Measurements from ENCODE around the gene LCAT.
"Not testable (repeated sequence)": the region's sequence is repeated elsewhere in the genome, so short reads cannot be mapped to it uniquely, and the experiment has no call there.

LCAT gene, protein sequence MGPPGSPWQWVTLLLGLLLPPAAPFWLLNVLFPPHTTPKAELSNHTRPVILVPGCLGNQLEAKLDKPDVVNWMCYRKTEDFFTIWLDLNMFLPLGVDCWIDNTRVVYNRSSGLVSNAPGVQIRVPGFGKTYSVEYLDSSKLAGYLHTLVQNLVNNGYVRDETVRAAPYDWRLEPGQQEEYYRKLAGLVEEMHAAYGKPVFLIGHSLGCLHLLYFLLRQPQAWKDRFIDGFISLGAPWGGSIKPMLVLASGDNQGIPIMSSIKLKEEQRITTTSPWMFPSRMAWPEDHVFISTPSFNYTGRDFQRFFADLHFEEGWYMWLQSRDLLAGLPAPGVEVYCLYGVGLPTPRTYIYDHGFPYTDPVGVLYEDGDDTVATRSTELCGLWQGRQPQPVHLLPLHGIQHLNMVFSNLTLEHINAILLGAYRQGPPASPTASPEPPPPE

GRCh38 chr16:67943619-67944504, at the start of gene LCAT:
LCAT (minus strand) TSS chr16:67944120; CDS start chr16:67944101, 19 bp downstream.
- DNase-seq (ENCODE audit: low read depth) = peak; percentile 80

- DNase-seq (ENCODE audit: low read depth) = peak; percentile 87
Observed at GRCh38 chr16:67993207-67994039, 49.5 kb upstream of the LCAT start.

- no peak for DNase-seq (ENCODE audit: low read depth)
Observed at GRCh38 chr16:67992661-67993206, 48.8 kb upstream of the LCAT start.

DNA sequence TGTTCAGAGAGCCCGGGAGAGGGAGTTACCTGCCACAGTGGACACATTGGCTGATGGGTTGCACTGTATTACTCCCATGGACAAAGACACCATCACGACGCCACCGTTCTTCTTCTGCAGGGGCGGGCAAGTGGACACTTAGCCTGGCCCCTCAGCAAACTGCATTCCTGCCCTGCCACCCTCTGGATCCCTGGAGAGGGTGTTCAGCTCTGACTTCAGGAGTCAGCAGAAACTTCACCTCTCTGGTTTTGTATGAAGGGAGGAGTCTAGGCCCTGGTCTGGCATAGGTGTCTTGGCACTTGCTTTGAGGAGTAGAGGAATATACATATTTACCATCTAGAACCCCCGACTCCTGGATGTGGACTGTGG, 46.1 kb upstream of the LCAT start:
- DNase-seq (ENCODE audit: low read depth) = no peak

GRCh38 chr16:67989322-67990017, 45.5 kb upstream of the LCAT start:
- no peak for DNase-seq (ENCODE audit: low read depth)

- no peak for DNase-seq (ENCODE audit: low read depth)
Observed at GRCh38 chr16:67988675-67989074, 44.8 kb upstream of the LCAT start.

DNA sequence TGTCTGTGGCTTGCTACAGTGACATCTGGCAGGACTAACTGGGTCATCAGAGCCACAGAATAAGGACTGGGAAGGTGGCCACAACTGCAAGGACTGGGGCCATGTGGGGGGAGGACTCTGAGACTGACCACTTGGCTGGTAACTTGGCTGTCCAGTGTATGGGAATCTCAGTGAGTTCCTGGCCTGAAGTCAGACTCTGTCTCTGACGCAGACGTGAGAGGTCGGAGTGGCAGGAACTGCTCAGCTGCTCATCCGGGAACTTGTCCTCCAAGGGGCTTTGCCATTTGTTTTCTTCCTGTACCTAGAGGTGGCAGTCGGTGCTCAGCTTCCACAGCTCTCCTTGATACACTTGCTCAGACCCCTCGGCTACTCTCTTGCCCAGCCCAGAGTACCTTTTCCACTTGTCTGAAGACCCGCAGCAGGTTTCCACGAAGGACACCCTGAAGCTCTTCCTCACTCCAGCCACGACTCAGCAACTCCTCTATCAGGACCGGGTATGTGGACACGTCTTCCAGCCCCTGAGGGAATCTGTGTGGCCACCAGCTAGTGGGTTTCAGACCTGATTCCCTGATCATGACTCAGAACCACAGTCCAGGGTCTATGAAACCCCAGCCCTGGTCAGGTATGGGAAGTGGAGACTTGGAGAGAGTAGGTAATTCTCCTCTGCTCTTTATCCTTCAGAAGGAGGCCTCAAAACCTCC, 43.7 kb upstream of the LCAT start:
- DNase-seq (ENCODE audit: low read depth) = no peak

GRCh38 chr16:67986949-67987348, 43.0 kb upstream of the LCAT start:
- DNase-seq (ENCODE audit: low read depth) = no peak

DNA sequence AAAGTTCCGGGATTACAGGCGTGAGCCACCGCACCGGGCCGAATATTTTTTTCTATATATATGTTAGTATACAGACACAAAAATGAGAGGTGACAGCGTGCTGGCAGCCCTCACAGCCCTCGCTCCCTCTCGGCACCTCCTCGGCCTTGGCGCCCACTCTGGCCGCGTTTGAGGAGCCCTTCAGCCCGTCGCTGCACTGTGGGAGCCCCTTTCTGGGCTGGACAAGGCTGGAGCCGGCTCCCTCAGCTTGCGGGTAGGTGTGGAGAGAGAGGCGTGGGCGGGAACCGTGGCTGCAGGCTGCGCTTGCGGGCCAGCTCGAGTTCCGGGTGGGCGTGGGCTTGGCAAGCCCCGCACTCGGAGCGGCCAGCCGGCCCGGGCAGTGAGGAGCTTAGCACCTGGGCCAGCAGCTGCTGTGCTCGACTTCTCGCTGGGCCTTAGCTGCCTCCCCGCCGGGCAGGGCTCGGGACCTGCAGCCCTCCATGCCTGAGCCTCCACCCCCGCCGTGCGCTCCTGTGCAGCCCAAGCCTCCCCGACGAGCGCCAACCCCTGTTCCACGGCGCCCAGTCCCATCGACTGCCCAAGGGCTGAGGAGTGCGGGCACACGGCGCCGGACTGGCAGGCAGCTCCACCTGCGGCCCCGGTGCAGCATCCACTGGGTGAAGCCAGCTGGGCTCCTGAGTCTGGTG, 38.2 kb upstream of the LCAT start:
- no peak for DNase-seq (ENCODE audit: low read depth)

GRCh38 chr16:67979955-67980678, 36.2 kb upstream of the LCAT start, which contains the start of gene DPEP3:
DPEP3 (minus strand) TSS chr16:67980499; CDS start chr16:67980380, 119 bp downstream.
- DNase-seq (ENCODE audit: low read depth) = no peak

GRCh38 chr16:67977469-67978227, 33.7 kb upstream of the LCAT start:
- DNase-seq (ENCODE audit: low read depth) = no peak

DNA sequence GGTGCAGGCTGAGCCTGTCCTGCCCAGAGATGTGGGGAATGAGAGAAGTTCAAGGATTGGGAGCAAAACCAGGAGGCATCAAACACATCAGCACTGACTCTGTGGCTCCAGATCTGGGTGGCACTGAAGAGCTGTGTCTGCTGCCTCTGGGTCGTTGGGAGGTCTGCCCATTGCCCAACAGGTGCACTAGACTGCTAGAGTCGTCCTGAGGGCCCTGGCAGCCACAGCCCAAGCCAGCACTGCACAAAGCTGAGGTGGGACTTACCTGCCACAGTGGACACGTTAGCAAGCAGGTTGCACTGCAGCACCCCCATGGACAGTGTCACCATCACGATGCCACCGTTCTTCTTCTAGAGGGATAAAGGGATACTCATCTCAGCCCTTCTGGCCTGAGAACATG, 33.1 kb upstream of the LCAT start:
- DNase-seq (ENCODE audit: low read depth) = no peak

GRCh38 chr16:67976205-67976604, 32.3 kb upstream of the LCAT start:
- no peak for DNase-seq (ENCODE audit: low read depth)

DNA sequence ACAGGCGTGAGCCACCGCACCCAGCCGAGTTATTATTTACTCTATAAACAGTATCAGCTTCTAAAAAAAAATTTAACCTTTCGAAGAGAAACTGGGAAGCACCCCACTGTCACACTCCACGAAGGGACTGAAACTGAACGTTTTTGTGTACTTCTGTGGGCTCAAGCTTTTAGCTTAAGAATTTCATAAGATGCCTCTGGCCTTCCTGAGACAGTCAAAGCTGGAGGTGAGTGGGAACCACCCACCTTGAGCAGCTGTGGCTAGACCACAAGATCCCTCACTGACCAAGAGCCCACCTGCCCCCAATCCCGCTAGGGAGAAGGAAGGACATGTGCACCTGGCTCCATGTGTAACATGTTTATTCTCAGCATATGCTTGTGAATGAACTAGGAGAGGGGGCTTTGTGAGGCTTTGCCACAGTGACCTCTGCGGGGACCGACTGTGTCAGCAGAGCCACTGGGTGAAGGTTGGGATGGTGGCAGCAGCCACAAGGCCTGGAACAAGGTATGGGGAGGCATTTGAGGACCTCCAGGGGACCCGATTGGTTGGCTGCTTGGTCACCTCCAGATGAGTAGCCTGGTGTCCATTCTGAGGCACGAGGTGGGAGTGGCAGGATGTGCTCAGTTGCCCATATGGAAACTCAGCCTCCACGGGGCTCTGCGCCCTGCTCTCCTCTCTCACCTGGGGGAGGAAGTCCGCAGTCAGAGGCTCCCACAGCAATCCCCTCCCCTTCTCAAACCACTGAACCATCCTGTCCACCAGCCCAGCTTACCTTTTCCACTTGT, 31.6 kb upstream of the LCAT start:
- no peak for DNase-seq (ENCODE audit: low read depth)

DNA sequence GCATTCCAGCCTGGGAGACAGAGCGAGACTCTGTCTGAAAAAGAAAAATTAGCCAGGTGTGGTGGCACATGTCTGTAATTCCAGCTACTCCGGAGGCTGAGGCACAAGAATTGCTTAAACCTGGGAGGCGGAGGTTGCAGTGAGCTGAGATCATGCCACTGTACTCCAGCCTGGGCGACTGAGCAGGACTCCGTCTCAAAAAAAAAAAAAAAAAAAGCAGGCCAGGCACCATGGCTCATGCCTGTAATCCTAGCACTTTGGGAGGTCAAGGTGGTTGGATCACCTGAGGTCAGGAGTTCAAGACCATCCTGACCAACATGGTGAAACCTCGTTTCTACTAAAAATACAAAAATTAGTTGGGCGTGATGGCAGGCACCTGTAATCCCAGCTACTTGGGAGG, 28.4 kb upstream of the LCAT start:
- DNase-seq (ENCODE audit: low read depth) = not testable (repeated sequence)

DNA sequence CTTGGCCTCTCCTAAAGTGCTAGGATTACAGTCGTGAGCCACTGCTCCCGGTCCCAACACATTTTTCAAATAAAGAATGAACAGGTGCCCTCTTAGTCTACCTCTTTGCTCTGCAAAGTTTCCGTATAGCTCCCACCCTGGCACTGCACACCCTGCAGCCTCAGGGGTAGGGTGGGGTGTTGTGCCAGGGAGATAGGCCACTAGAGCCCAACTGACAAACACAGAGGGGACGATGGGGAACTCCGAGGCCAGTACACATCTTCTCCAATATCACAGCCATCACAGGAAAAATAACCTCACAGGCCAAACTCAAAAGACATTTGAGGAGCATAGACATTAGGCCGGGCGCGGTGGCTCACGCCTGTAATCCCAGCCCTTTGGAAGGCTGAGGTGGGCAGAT, 27.2 kb upstream of the LCAT start:
- no peak for DNase-seq (ENCODE audit: low read depth)

DNA sequence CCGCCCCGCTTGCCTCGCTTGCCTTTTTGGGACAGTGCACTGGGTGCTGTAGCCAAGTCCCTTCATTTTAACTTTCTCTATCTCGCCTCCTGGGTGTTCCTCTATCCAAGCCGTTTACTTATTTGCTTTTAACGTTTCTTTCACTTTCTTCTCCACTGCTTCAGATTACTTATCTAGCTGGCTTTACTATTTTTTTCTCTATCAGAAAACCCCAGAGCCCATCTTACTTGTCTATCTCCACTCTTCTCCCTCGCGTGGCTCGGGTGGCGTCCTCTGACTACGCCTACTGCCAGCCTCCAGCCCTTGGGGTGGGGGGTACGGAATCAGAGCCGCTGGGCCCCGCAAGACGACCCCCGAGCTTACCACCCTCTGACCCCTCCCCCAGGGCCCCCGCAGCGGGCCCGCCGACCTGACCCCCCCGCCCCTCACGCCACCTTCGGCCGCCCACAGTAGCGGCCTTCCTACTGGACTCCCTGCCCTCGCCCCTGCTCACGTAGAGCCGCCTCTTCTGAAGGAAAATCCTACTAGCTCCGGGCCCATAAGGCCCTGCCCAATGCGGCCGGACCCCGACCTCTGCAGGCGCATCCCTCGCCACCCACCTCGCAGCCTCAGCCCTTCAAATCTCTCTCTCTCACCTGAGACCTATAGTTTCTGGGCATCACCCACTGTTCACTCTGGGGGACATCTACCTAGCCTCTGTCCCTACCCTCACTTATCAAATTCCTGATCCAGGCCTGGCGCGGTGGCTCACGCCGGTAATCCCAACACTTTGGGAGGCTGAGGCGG, 25.5 kb upstream of the LCAT start:
- DNase-seq (ENCODE audit: low read depth) = no peak
